Breast epithelium (tissue), 3 donors: ENCODE data around the gene PYGB.

ENCODE experiments used
- CTCF ChIP-seq, 3 donors: fragments of 450-650 bp; IDR thresholded peaks; one replicate each; pipeline ENCODE4 v1.5.1; 2016 to 2017; ENCODE audit warnings: antibody characterized with exemption in 3 of 3, mild to moderate bottlenecking in 3 of 3, moderate library complexity in 3 of 3
- POLR2A ChIP-seq: fragments of 450-650 bp; IDR thresholded peaks from one replicate; pipeline ENCODE4 v1.6.1; 2016; ENCODE audit warnings: antibody characterized with exemption, mild to moderate bottlenecking, moderate library complexity
- POLR2AphosphoS5 ChIP-seq, 3 donors: sonication (generic); formaldehyde crosslinking; IDR thresholded peaks; one replicate each; pipeline ENCODE4 v1.6.1; 2017; ENCODE audit warnings: antibody characterized with exemption in 3 of 3

- no peak for TF ChIP-seq CTCF (IDR thresholded peaks at IDR 0.05)
- no peak for TF ChIP-seq POLR2A
- TF ChIP-seq POLR2AphosphoS5 (IDR thresholded peaks at IDR 0.05): no peak
Measured at GRCh38 chr20:25278636-25279361, 30.9 kb downstream of the PYGB start.
